Measurements from ENCODE around the gene HHATL.

Gene HHATL

DNA sequence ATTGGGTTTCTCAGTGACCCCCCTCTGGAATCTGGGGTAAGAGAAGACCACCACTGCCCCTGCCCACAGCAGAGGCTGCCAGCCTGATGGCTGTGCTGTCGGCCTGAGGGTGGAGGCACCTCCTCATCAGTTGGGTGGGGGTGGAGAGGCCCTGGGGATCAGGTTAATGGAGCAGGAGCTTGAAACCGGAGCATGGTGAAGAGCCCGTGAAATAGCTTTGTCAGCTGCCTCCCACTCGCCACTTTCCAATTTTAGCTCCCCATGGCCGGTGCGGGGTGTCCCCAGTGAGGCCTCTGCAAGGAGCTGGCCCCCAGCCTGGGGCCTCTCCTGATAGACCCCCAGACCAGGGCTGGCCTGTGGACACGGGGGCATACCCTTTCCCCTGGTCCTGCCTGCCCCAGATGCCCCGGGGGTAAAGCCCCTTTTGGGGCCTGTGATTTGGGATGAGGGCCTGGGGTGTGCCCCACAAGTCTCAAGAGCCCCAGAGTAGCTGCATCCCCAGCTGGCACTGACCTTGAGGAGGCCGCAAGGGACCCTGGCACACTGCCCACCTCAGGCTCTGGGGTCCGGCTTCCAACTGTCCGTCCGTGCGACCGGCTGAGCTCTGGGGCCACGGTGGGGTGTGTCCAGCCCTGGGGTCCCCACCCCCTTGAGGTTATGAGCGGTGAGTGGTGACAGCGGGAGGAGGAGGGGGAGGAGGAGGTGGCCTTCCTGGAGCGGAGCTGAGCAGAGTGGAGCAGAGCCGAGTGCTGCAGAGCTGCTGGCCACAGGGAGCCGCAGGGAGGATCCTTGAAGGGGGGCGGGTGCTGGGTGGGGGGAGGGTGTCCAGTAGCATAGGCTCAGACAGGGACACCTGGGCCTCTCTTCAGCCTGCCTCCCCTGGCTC is at the start of gene HHATL:
Gene HHATL (minus strand): TSS at position 733 of the 886 bp plus-strand sequence. CDS start 1,972 bp downstream, outside the sequence.
- peak; percentile 47 for DNase-seq (ENCODE audit: low spot score)
- H3K4me3 ChIP-seq: no peak within 1 kb of the TSS
- TF ChIP-seq, protein P1, sequence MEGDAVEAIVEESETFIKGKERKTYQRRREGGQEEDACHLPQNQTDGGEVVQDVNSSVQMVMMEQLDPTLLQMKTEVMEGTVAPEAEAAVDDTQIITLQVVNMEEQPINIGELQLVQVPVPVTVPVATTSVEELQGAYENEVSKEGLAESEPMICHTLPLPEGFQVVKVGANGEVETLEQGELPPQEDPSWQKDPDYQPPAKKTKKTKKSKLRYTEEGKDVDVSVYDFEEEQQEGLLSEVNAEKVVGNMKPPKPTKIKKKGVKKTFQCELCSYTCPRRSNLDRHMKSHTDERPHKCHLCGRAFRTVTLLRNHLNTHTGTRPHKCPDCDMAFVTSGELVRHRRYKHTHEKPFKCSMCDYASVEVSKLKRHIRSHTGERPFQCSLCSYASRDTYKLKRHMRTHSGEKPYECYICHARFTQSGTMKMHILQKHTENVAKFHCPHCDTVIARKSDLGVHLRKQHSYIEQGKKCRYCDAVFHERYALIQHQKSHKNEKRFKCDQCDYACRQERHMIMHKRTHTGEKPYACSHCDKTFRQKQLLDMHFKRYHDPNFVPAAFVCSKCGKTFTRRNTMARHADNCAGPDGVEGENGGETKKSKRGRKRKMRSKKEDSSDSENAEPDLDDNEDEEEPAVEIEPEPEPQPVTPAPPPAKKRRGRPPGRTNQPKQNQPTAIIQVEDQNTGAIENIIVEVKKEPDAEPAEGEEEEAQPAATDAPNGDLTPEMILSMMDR (IDR thresholded peaks at IDR 0.05): no peak
- H3K27ac ChIP-seq: no peak within 1 kb of the TSS

DNA sequence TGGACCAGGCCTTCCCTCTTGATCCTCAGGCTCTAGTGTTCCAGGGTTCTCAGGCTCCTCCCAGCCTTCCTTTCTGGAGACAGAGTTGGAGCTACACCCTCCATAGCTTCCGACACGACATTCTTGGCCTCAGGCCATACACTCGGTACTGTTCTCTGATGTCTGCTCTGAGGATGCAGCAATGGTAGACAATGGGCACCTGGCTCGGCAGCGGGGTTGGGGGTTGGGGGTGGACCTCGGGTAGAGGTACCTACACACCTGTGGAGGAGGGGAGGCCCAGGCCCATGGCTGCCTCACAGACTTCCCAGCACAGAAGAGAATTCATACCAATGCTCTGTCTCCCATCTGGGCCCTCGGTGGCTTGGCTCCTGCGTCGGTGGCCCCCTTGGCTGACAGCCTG is 49.0 kb upstream of the HHATL start:
- DNase-seq (ENCODE audit: low spot score): peak; percentile 65
- no peak overlapping the region for H3K27ac ChIP-seq
- H3K4me3 ChIP-seq: no peak overlapping the region
- TF ChIP-seq, protein P1 (IDR thresholded peaks at IDR 0.05): no peak

DNA sequence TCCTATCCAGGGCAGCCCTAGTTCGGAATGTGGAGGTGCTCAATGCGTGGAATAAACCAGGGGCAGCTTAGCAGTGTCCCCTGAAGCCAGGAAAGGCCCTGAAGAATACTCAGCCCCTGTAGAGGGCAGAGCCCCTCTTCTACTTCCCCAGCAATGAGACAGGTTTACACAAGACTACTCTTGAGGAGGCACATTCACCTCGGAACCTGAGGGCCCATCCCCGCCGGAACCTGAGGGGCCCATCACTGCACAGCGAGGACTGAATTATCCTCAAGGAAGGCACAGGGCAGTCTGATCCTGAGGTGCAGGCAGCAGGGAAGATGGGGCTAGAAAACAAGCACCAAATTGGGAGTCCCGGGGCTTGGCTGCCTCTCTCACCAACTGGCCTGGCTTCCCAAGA is 48.2 kb upstream of the HHATL start:
- TF ChIP-seq, protein P1 (IDR thresholded peaks at IDR 0.05): no peak
- peak; percentile 47 for DNase-seq (ENCODE audit: low spot score)
- Histone ChIP-seq H3K4me3 (no peak overlapping the region), H3K27ac (no peak overlapping the region)

- Histone ChIP-seq H3K4me3 (no peak overlapping the region), H3K27ac (peak overlapping the region in 1 of 2 donors; percentile 30)
- DNase-seq (ENCODE audit: low spot score): peak; percentile 75
- TF ChIP-seq, protein P1 (IDR thresholded peaks at IDR 0.05): no peak
These were observed 47.2 kb upstream of the HHATL start for GRCh38 chr3:42749753-42750231.

DNA sequence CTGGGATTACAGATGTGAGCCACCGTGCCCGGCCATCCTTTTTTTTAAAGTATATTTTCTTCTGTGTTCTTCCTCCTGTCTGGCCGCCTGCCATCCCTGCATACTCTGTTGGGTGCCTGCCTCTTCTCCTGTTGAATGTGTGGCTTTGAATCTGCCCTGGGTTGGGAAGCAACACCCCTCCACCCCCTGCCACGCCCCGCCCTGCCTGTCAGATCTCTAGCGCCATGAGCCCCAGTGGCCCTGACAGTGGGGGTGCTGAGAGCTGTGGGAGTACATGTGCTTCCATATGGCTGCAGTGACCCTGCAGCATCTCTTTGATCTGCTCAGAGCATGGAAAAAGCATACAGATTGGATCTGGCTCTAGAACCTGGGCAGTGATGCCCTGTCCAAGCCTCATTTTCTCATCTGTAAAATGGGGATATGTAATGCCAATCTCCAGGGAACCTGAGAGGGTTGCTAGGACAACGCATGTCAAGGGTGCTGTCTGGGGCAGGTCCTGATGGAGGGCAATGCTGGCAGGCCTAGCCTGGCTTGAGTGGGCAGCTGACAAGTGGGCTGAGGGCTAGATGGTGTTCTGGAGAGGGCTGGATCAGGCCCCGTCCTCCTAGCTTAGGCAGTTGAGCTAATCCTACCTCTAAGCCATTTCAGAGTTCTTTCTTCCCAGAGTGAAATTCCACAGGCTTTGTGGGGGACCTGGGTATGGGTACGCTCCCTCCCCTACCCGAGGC is 46.6 kb upstream of the HHATL start:
- TF ChIP-seq, protein P1 (IDR thresholded peaks at IDR 0.05): no peak
- Histone ChIP-seq H3K4me3 (no peak overlapping the region), H3K27ac (peak overlapping the region in 1 of 2 donors; percentile 30)
- peak; percentile 67 for DNase-seq (ENCODE audit: low spot score)

GRCh38 chr3:42747581-42747980 is 45.0 kb upstream of the HHATL start:
- Histone ChIP-seq H3K4me3 (no peak overlapping the region), H3K27ac (peak overlapping the region; percentile 85 to 91)
- peak; percentile 65 for DNase-seq (ENCODE audit: low spot score)
- TF ChIP-seq, protein P1 (IDR thresholded peaks at IDR 0.05): no peak

Measured in coronary artery (tissue), 2 donors.